ENCODE results near the gene GRIN2B. TPM values are rescaled to one million over a fixed set of nuclear protein-coding genes. Genes with fewer than 3 reads are reported as not detected.

GRIN2B gene
- total RNA-seq, 1 experiment from 2014 or later = 1.6 TPM

DNA sequence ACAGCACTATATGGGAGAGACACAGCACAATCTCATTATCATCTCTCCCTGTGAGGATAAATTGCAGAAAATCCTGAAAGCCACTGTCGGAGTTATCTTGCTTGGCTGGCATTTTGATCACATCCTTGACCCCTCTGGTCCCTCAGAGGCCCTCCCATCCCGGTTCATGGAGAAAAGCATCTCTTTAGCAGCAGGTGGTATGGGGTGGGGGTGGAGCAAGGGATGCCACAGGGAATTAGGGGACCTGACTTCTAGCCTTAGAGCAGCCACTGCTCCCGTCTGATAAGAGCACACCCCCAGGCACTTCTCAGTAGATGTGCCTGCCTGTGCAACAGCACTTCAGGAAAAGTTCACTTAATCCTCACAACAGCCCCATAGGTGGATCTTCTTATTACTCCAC is 38.6 kb downstream of the GRIN2B start:
- Mint-ChIP-seq H3K9me3 (peaks cover 1% of the 10 kb centered on the region), H3K27me3 (ENCODE audit: low read depth) (no peaks in the 10 kb centered on the region), H3K27ac (no peak overlapping the region), H3K4me1 (peaks cover 30% of the 10 kb centered on the region), H3K36me3 (peaks cover 4% of the 10 kb centered on the region), H3K4me3 (no peak overlapping the region)
- ChIA-PET POLR2A (interaction anchor here (1.0 kb wide), 1 partner anchor 665 kb away, joined by 3 read pairs; no protein-coding TSS in a partner anchor), CTCF (interaction anchor here (2.0 to 2.3 kb wide), 5 partner anchors 8 to 687 kb away, joined by 6 to 41 read pairs (median 10); no protein-coding TSS in a partner anchor)
- TF ChIP-seq, protein P1, sequence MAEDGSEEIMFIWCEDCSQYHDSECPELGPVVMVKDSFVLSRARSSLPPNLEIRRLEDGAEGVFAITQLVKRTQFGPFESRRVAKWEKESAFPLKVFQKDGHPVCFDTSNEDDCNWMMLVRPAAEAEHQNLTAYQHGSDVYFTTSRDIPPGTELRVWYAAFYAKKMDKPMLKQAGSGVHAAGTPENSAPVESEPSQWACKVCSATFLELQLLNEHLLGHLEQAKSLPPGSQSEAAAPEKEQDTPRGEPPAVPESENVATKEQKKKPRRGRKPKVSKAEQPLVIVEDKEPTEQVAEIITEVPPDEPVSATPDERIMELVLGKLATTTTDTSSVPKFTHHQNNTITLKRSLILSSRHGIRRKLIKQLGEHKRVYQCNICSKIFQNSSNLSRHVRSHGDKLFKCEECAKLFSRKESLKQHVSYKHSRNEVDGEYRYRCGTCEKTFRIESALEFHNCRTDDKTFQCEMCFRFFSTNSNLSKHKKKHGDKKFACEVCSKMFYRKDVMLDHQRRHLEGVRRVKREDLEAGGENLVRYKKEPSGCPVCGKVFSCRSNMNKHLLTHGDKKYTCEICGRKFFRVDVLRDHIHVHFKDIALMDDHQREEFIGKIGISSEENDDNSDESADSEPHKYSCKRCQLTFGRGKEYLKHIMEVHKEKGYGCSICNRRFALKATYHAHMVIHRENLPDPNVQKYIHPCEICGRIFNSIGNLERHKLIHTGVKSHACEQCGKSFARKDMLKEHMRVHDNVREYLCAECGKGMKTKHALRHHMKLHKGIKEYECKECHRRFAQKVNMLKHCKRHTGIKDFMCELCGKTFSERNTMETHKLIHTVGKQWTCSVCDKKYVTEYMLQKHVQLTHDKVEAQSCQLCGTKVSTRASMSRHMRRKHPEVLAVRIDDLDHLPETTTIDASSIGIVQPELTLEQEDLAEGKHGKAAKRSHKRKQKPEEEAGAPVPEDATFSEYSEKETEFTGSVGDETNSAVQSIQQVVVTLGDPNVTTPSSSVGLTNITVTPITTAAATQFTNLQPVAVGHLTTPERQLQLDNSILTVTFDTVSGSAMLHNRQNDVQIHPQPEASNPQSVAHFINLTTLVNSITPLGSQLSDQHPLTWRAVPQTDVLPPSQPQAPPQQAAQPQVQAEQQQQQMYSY (CRISPR knock-in tag; IDR thresholded peaks at IDR 0.05) = no peak
- no peak for TF ChIP-seq NR1H2 (CRISPR knock-in tag; IDR thresholded peaks at IDR 0.05)
- TF ChIP-seq, protein P2, sequence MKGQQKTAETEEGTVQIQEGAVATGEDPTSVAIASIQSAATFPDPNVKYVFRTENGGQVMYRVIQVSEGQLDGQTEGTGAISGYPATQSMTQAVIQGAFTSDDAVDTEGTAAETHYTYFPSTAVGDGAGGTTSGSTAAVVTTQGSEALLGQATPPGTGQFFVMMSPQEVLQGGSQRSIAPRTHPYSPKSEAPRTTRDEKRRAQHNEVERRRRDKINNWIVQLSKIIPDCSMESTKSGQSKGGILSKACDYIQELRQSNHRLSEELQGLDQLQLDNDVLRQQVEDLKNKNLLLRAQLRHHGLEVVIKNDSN (CRISPR knock-in tag; IDR thresholded peaks at IDR 0.05) = no peak
- TF ChIP-seq FOXK1 (CRISPR knock-in tag; IDR thresholded peaks at IDR 0.05) = no peak
- no peak for TF ChIP-seq TCF7 (CRISPR knock-in tag; IDR thresholded peaks at IDR 0.05; ENCODE audit: low read depth)
- no peak for TF ChIP-seq NFATC4 (CRISPR knock-in tag; IDR thresholded peaks at IDR 0.05)
- TF ChIP-seq, protein P3, sequence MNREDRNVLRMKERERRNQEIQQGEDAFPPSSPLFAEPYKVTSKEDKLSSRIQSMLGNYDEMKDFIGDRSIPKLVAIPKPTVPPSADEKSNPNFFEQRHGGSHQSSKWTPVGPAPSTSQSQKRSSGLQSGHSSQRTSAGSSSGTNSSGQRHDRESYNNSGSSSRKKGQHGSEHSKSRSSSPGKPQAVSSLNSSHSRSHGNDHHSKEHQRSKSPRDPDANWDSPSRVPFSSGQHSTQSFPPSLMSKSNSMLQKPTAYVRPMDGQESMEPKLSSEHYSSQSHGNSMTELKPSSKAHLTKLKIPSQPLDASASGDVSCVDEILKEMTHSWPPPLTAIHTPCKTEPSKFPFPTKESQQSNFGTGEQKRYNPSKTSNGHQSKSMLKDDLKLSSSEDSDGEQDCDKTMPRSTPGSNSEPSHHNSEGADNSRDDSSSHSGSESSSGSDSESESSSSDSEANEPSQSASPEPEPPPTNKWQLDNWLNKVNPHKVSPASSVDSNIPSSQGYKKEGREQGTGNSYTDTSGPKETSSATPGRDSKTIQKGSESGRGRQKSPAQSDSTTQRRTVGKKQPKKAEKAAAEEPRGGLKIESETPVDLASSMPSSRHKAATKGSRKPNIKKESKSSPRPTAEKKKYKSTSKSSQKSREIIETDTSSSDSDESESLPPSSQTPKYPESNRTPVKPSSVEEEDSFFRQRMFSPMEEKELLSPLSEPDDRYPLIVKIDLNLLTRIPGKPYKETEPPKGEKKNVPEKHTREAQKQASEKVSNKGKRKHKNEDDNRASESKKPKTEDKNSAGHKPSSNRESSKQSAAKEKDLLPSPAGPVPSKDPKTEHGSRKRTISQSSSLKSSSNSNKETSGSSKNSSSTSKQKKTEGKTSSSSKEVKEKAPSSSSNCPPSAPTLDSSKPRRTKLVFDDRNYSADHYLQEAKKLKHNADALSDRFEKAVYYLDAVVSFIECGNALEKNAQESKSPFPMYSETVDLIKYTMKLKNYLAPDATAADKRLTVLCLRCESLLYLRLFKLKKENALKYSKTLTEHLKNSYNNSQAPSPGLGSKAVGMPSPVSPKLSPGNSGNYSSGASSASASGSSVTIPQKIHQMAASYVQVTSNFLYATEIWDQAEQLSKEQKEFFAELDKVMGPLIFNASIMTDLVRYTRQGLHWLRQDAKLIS (CRISPR knock-in tag; IDR thresholded peaks at IDR 0.05; ENCODE audit: borderline replicate concordance) = no peak
- TF ChIP-seq, protein P4, sequence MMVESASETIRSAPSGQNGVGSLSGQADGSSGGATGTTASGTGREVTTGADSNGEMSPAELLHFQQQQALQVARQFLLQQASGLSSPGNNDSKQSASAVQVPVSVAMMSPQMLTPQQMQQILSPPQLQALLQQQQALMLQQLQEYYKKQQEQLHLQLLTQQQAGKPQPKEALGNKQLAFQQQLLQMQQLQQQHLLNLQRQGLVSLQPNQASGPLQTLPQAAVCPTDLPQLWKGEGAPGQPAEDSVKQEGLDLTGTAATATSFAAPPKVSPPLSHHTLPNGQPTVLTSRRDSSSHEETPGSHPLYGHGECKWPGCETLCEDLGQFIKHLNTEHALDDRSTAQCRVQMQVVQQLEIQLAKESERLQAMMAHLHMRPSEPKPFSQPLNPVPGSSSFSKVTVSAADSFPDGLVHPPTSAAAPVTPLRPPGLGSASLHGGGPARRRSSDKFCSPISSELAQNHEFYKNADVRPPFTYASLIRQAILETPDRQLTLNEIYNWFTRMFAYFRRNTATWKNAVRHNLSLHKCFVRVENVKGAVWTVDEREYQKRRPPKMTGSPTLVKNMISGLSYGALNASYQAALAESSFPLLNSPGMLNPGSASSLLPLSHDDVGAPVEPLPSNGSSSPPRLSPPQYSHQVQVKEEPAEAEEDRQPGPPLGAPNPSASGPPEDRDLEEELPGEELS (CRISPR knock-in tag; IDR thresholded peaks at IDR 0.05) = no peak
- no peak for DNase-seq (ENCODE audit: low spot score)
- peak; percentile 29 for ATAC-seq

DNA sequence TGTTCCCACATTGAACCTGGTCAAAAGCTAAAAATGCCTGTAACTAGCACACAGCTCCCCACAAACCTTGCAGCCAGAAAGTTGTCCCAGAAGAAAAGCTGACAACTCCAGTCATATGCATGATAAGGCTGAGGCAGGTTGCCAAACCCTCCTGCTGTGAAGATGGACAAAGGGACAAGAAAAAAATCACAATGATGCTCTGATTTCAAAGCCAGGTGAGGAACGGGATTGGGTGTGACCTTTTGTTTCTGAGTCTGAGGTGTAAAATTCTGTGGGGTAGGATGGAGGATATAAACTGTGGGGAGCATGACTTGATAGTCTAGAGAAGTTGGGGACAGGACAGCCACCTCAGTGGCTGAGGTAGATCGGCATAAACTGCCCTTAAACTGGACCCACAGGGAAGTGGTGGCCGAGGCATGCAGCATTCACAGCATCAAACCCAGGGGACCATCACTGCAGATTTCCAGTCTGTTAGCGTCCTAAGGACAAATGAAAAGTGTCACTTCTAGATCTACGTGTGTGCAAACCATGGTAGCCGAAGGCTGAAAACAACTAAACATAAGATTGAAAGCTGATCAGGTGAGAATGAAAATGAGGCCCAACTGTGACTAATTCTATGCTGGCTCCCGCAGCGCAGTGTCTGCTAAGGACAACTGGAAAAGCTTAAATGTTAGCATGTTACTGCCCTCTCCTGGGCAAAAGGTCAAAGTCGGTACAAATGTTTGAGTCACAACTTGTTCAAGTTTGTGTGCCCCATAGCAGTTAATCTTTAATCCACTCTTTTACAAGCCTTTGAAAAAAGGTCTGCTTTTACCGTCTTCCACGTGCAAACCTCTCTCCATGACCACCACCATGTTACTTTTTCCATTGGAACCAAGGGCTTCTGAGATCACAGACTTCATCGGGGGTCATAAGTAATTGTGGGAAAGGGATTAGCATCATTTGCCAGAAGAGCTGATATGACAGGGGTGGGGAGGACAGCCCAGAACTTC is 39.8 kb downstream of the GRIN2B start:
- POLR2A ChIA-PET = interaction anchor here (1.0 to 1.4 kb wide), 5 partner anchors 14 to 663 kb away, joined by 3 read pairs; no protein-coding TSS in a partner anchor
- peaks cover 30% of the 10 kb centered on the region for H3K4me1 Mint-ChIP-seq
- TF ChIP-seq FOXK1 (CRISPR knock-in tag; IDR thresholded peaks at IDR 0.05) = 0 out of 2 replicates have a peak, but pooled peaks have one; percentile 28
- TF ChIP-seq, protein P5, sequence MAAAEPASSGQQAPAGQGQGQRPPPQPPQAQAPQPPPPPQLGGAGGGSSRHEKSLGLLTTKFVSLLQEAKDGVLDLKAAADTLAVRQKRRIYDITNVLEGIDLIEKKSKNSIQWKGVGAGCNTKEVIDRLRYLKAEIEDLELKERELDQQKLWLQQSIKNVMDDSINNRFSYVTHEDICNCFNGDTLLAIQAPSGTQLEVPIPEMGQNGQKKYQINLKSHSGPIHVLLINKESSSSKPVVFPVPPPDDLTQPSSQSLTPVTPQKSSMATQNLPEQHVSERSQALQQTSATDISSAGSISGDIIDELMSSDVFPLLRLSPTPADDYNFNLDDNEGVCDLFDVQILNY (CRISPR knock-in tag; IDR thresholded peaks at IDR 0.05) = no peak
- TF ChIP-seq, protein P6, sequence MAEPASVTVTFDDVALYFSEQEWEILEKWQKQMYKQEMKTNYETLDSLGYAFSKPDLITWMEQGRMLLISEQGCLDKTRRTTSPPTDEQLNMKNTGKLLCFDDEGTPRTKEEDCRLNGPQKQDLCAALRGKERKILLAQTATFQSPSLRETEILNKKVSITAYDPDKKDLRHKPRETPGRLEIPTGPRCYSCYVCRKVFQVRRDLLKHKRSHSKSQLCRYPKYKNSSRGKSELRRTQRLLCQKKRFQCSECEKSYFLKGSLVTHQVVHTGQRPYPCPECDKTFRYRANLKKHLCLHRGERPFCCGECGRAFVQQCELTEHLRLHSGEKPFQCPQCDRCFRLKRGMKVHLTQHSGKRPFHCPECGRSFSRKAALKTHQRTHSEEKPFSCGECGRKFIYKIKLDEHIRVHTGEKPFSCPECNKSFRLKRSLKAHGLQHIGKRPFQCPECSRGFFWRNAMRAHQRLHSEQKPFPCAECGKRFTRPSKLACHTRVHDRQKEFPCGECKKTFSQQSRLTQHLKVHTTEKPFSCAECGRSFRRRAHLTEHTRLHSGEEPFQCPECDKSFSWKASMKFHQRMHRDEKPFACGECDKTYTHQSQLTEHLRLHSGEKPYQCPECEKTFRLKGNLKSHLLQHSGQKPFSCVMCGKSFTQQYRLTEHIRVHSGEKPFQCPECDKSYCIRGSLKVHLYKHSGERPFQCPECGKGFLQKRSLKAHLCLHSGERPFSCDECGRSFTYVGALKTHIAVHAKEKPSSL (CRISPR knock-in tag; conservative IDR thresholded peaks at IDR 0.05) = no peak
- TF ChIP-seq ELF4 (CRISPR knock-in tag; IDR thresholded peaks at IDR 0.05; ENCODE audit: low read depth) = no peak
- TF ChIP-seq, protein P1 (CRISPR knock-in tag; IDR thresholded peaks at IDR 0.05) = peak; percentile 61
- TF ChIP-seq NFE2L1 (CRISPR knock-in tag; IDR thresholded peaks at IDR 0.05) = no peak

More for the DNA sequence above, 39.8 kb downstream of the GRIN2B start:
- H3K36me3 Mint-ChIP-seq = peaks cover 11% of the 10 kb centered on the region
- DNase-seq (ENCODE audit: low spot score) = peak; percentile 74
- CTCF ChIA-PET = interaction anchor here (0.5 to 2.9 kb wide), 29 partner anchors 10 to 1025 kb away, joined by 3 to 41 read pairs (median 5); no protein-coding TSS in a partner anchor
- no peaks in the 10 kb centered on the region for H3K27me3 Mint-ChIP-seq (ENCODE audit: low read depth)
- peaks cover 12% of the 10 kb centered on the region for H3K9me3 Mint-ChIP-seq
- H3K4me3 Mint-ChIP-seq = peak overlapping the region; percentile 38
- ATAC-seq = peak; percentile 85
- H3K27ac Mint-ChIP-seq = peak overlapping the region; percentile 38; the same call in 1 of the 2 replicates

Measured in WTC11 (cell line).